HCT116 (cell line): Measurements from ENCODE around the gene PDHB. TPM values are rescaled to one million over a fixed set of nuclear protein-coding genes. Genes with fewer than 3 reads are reported as not detected.

Source experiments
- ATAC-seq: fragments of 200-7000 bp; cut with Tn5 transposase; 2 replicates; pipeline ENCODE4 v1.9.1; 2020; ENCODE audit warnings: mild to moderate bottlenecking, moderate library complexity
- BruUV-seq: library from RNA; stranded (reverse); fragments of 400-500 nt; replicated peaks from 2 replicates; lab custom pipeline; 2021; lab: Mats Ljungman, UMichigan
- CTCF ChIA-PET: fragments of 300-600 bp; sonication (Branson Sonifier 250); formaldehyde crosslinking; loops from one replicate; lab custom pipeline; 2021; ENCODE audit warnings: antibody characterized with exemption; lab: Charles Lee
- POLR2A ChIA-PET: fragments of 300-600, 350-600 bp; sonication (Branson Sonifier 250); formaldehyde crosslinking; loops from one replicate; lab custom pipeline; 2021; ENCODE audit warnings: antibody characterized with exemption; lab: Charles Lee
- RAD21 ChIA-PET, 2 experiments: fragments of 300-600 bp; sonication (Branson Sonifier 250); formaldehyde crosslinking; loops; one replicate each; lab custom pipeline; 2023; ENCODE audit warnings: low total read pairs in 2 of 2; ENCODE audit not compliant: uncharacterized antibody in 2 of 2, unreplicated experiment in 2 of 2, low non-redundant PET in 1 of 2; lab: Charles Lee
- DNase-seq: peaks from one replicate; pipeline ENCODE4 v3.0.0-alpha.2; 2010; ENCODE audit warnings: low read depth, low spot score
- H2AFZ ChIP-seq: fragments of 200-600 bp; shearing (Covaris generic), sonication (generic); 2 replicates; pipeline ENCODE4 v1.6.1; 2017; ENCODE audit warnings: low read depth, mixed run types, mixed read lengths, antibody characterized with exemption, low read length; ENCODE audit not compliant: poor library complexity, severe bottlenecking
- H3K27ac ChIP-seq: 2 replicates; pipeline ENCODE4 v1.5.1; 2012; ENCODE audit warnings: low read depth, low read length
- H3K27me3 ChIP-seq: fragments of 200-600 bp; sonication (generic); 2 replicates; pipeline ENCODE4 v1.6.1; 2016; ENCODE audit warnings: mixed run types, low read length, mixed read lengths; ENCODE audit not compliant: insufficient read depth
- H3K36me3 ChIP-seq, 2 experiments: fragments of 200-500 bp in 1 of 2; fragments of 200-600 bp in 1 of 2; sonication (Bioruptor generic) in 1 of 2; sonication (generic) in 1 of 2; 2 replicates each; pipeline versions ENCODE4 v1.5.1 to v1.6.1; 2014 to 2016; ENCODE audit warnings: low read length in 2 of 2, inconsistent platforms in 1 of 2, mixed read lengths in 1 of 2, mixed run types in 1 of 2; ENCODE audit not compliant: insufficient read depth in 2 of 2, control insufficient read depth in 1 of 2
- H3K4me1 ChIP-seq, 2 experiments: fragments of 200-600 bp in 1 of 2; sonication (generic) in 1 of 2; 2 replicates each; pipeline versions ENCODE4 v1.5.1 to v1.6.1; 2012 to 2017; ENCODE audit warnings: low read length in 2 of 2, inconsistent platforms in 1 of 2, mild to moderate bottlenecking in 1 of 2, mixed read lengths in 1 of 2, mixed run types in 1 of 2, moderate library complexity in 1 of 2; ENCODE audit not compliant: insufficient read depth in 2 of 2, control insufficient read depth in 1 of 2
- H3K4me2 ChIP-seq: fragments of 200-600 bp; sonication (generic); 2 replicates; pipeline ENCODE4 v1.6.1; 2017; ENCODE audit warnings: mixed run types, low read length, mixed read lengths
- H3K4me3 ChIP-seq, 2 experiments: fragments of 200-600 bp in 1 of 2; sonication (generic) in 1 of 2; replicated peaks in 1 of 2; 2 replicates each; pipeline ENCODE4 v1.5.1; 2011 to 2016; ENCODE audit warnings: low read length in 2 of 2, control low read depth in 1 of 2, low read depth in 1 of 2, mild to moderate bottlenecking in 1 of 2, mixed read lengths in 1 of 2, mixed run types in 1 of 2
- H3K79me2 ChIP-seq: fragments of 200-600 bp; sonication (generic); 2 replicates; pipeline ENCODE4 v1.6.1; 2017; ENCODE audit warnings: mild to moderate bottlenecking, mixed run types, low read length, moderate library complexity, mixed read lengths; ENCODE audit not compliant: insufficient read depth
- H3K9ac ChIP-seq: fragments of 200-600 bp; sonication (generic); 2 replicates; pipeline ENCODE4 v1.6.1; 2016; ENCODE audit warnings: low read length, mixed read lengths
- H3K9me2 ChIP-seq: fragments of 200-600 bp; sonication (generic), shearing (Covaris generic); 2 replicates; pipeline ENCODE4 v1.6.1; 2017; ENCODE audit warnings: mixed run types, mild to moderate bottlenecking, moderate library complexity; ENCODE audit not compliant: insufficient read depth
- H3K9me3 ChIP-seq, 2 experiments: fragments of 200-500 bp in 1 of 2; fragments of 200-600 bp in 1 of 2; sonication (Bioruptor generic) in 1 of 2; sonication (generic) in 1 of 2; 2 replicates each; pipeline ENCODE4 v1.6.1; 2014 to 2017; ENCODE audit warnings: low read length in 2 of 2, mixed read lengths in 2 of 2, inconsistent platforms in 1 of 2, low read depth in 1 of 2, mild to moderate bottlenecking in 1 of 2, mixed run types in 1 of 2, moderate library complexity in 1 of 2; ENCODE audit not compliant: control insufficient read depth in 1 of 2, insufficient read depth in 1 of 2
- H4K20me1 ChIP-seq: fragments of 200-600 bp; sonication (generic), shearing (Covaris generic); 2 replicates; pipeline ENCODE4 v1.6.1; 2017; ENCODE audit warnings: mixed run types, mild to moderate bottlenecking, moderate library complexity; ENCODE audit not compliant: insufficient read depth
- ATF3 ChIP-seq: IDR thresholded peaks from 2 replicates; pipeline ENCODE4 v1.6.1; 2012
- CBX3 ChIP-seq: IDR thresholded peaks from 2 replicates; pipeline ENCODE4 v1.6.1; 2012; ENCODE audit warnings: low read depth
- CEBPB ChIP-seq: IDR thresholded peaks from 2 replicates; pipeline ENCODE4 v1.6.1; 2012; ENCODE audit warnings: low read depth
- EGR1 ChIP-seq: IDR thresholded peaks from 2 replicates; pipeline ENCODE4 v1.6.1; 2012; ENCODE audit warnings: low read depth
- ELF1 ChIP-seq: IDR thresholded peaks from 2 replicates; pipeline ENCODE4 v1.6.1; 2012; ENCODE audit warnings: low read depth, borderline replicate concordance
- EZH2 ChIP-seq: fragments of 200-600 bp; sonication (generic); IDR thresholded peaks from 2 replicates; pipeline ENCODE4 v1.6.1; 2017; ENCODE audit warnings: antibody characterized with exemption, mixed run types
- EZH2phosphoT487 ChIP-seq: fragments of 200-600 bp; IDR thresholded peaks from 2 replicates; pipeline ENCODE4 v1.6.1; 2018; ENCODE audit warnings: antibody characterized with exemption, borderline replicate concordance
- MAX ChIP-seq: IDR thresholded peaks from 2 replicates; pipeline ENCODE4 v1.6.1; 2012
- POLR2A ChIP-seq: IDR thresholded peaks from 2 replicates; pipeline ENCODE4 v1.7.0; 2011; ENCODE audit warnings: borderline replicate concordance; ENCODE audit not compliant: insufficient read depth, insufficient read length; ENCODE audit errors: extremely low read depth
- POLR2AphosphoS5 ChIP-seq: IDR thresholded peaks from 2 replicates; pipeline ENCODE4 v1.6.1; 2011; ENCODE audit warnings: mild to moderate bottlenecking, low read depth, low read length, moderate library complexity
- REST ChIP-seq: IDR thresholded peaks from 2 replicates; pipeline ENCODE4 v1.6.1; 2012; ENCODE audit warnings: low read depth
- SIN3A ChIP-seq: IDR thresholded peaks from 2 replicates; pipeline ENCODE4 v1.6.1; 2012; ENCODE audit warnings: low read depth
- SP1 ChIP-seq: IDR thresholded peaks from 2 replicates; pipeline ENCODE4 v1.6.1; 2012; ENCODE audit warnings: low read depth
- SRF ChIP-seq: IDR thresholded peaks from 2 replicates; pipeline ENCODE4 v1.6.1; 2012; ENCODE audit warnings: low read depth
- ZBTB33 ChIP-seq: IDR thresholded peaks from 2 replicates; pipeline ENCODE4 v1.6.1; 2011; ENCODE audit warnings: mild to moderate bottlenecking, low read length, moderate library complexity; ENCODE audit not compliant: insufficient replicate concordance; ENCODE audit errors: extremely low read depth
- ZFX ChIP-seq: fragments of 450-650 bp; IDR thresholded peaks from 2 replicates; pipeline ENCODE4 v1.6.1; 2017
- ZNF274 ChIP-seq: fragments of 200-500 bp; sonication (Bioruptor generic); IDR thresholded peaks from 2 replicates; pipeline ENCODE4 v1.6.1; 2014; ENCODE audit warnings: mild to moderate bottlenecking, low read depth, low read length, inconsistent platforms
- intact Hi-C: fragments of 100-400 bp; cut with micrococcal nuclease; formaldehyde crosslinking; loops from 2 replicates; pipeline ENCODE4 v1.10.0; 2022
- total RNA-seq: library from RNA; stranded (reverse); gene quantifications from one replicate; pipeline ENCODE4 v1.2.1, GENCODE V29; 2021; ENCODE audit not compliant: unreplicated experiment

The PDHB gene
- total RNA-seq, 1 experiment from 2014 or later: 60.2 TPM

GRCh38 chr3:58408906-58409305 is 24.7 kb downstream of the PDHB start:
- no peaks in the 10 kb centered on the region for H3K9me2 ChIP-seq
- POLR2A ChIA-PET: no interaction called here
- intact Hi-C loops: no loop called here
- no peaks in the 10 kb centered on the region for H4K20me1 ChIP-seq
- no peaks in the 10 kb centered on the region for H3K9me3 ChIP-seq
- H3K36me3 ChIP-seq: 0 out of 4 replicates have a peak, but pooled peaks cover 0 to 2% of the 10 kb centered on the region in 2 experiments
- no peak overlapping the region for H2AFZ ChIP-seq
- H3K27ac ChIP-seq: no peak overlapping the region
- H3K9ac ChIP-seq: no peak overlapping the region
- no peaks in the 10 kb centered on the region for H3K4me1 ChIP-seq
- CTCF ChIA-PET: no interaction called here
- no peak overlapping the region for H3K4me3 ChIP-seq
- BruUV-seq: no TSS peak
- ATAC-seq (no peak), DNase-seq (no peak)
- RAD21 ChIA-PET: no interaction called here
- H3K79me2 ChIP-seq: no peaks in the 10 kb centered on the region
- H3K4me2 ChIP-seq: no peak overlapping the region
- TF ChIP-seq POLR2A (no peak), CEBPB (no peak), SP1 (no peak), EZH2 (no peak), SIN3A (no peak), ZNF274 (no peak), SRF (no peak), MAX (no peak), REST (no peak), POLR2AphosphoS5 (no peak), ZFX (no peak), ZBTB33 (no peak), EGR1 (no peak), ELF1 (no peak), CBX3 (no peak), EZH2phosphoT487 (no peak), ATF3 (no peak)
- H3K27me3 ChIP-seq: no peaks in the 10 kb centered on the region
